Cardiac muscle cell (in vitro differentiated cells and primary cell): ENCODE measurements around the gene FTO. TPM values are rescaled to one million over a fixed set of nuclear protein-coding genes. Genes with fewer than 3 reads are reported as not detected.

Source experiments
- DNase-seq, 2 donors: peaks; one replicate each; pipeline versions ENCODE4 v3.0.0 to v3.0.0-alpha.2; 2010 to 2017; ENCODE audit warnings: low read depth in 1 of 2, low spot score in 1 of 2
- H3K27ac ChIP-seq: fragments of 200-600 bp; sonication (generic); 2 replicates; pipeline ENCODE4 v1.5.1; 2016
- H3K27me3 ChIP-seq: fragments of 200-600 bp; sonication (generic); 2 replicates; pipeline ENCODE4 v1.6.0; 2016; ENCODE audit warnings: control low read depth
- H3K36me3 ChIP-seq: fragments of 200-600 bp; sonication (generic); 2 replicates; pipeline ENCODE4 v1.5.1; 2016; ENCODE audit warnings: control low read depth
- H3K4me1 ChIP-seq: fragments of 200-600 bp; sonication (generic); 2 replicates; pipeline ENCODE4 v1.8.1; 2017; ENCODE audit warnings: low read depth, mild to moderate bottlenecking, mixed run types
- H3K4me3 ChIP-seq: fragments of 200-600 bp; sonication (generic); 2 replicates; pipeline ENCODE4 v1.5.1; 2016; ENCODE audit warnings: mild to moderate bottlenecking
- H3K9me3 ChIP-seq: fragments of 200-600 bp; sonication (generic); 2 replicates; pipeline ENCODE4 v1.5.1; 2017; ENCODE audit warnings: low read depth, mild to moderate bottlenecking, control low read depth
- polyA plus RNA-seq: library from polyadenylated mRNA; unstranded; fragments of >200 nt; fragmentation: Nextera tagmentation; extraction: Ambion mirVana; gene quantifications from 2 replicates; pipeline ENCODE4 v1.2.1, GENCODE V29; 2016
- total RNA-seq: library from RNA; depleted of rRNA; stranded (reverse); fragments of >200 nt; gene quantifications from 2 replicates; pipeline ENCODE4 v1.2.3, GENCODE V29; 2016
- TF ChIP-seq, protein P1 (sequence below): IDR thresholded peaks from 2 replicates; pipeline ENCODE4 v1.5.1; 2012; ENCODE audit warnings: low read depth, mild to moderate bottlenecking, low read length

Gene FTO
- total and polyA plus RNA-seq, 2 experiments from 2014 or later: 77.7 to 93.8 TPM

DNA sequence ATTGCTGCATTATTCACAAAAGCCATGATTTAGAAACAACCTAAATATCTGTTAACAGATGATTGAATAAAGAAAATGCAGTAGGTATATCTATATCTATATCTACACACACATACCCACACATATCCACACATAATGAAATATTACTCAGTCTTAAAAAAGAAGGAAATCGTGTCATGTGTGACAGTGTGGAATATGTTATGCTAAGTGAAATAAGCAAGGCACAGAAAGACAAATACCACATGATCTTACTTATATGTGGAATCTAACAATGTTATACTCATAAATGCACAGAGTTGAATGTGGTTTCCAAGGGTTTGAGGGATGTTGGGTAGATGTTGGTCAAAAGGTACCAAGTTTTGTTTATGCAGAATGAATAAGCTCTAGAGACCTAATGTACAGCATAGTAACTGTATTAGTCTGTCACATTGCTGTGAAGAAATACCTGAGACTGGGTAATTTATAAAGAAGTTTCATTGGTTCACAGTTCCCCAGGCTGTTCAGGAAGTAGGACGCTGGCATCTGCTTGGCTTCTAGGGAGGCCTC is 156.1 kb downstream of the FTO start:
- H3K36me3 ChIP-seq: no peaks in the 10 kb centered on the region
- H3K4me1 ChIP-seq: no peaks in the 10 kb centered on the region
- no peaks in the 10 kb centered on the region for H3K27me3 ChIP-seq
- H3K27ac ChIP-seq: no peak overlapping the region
- TF ChIP-seq, protein P1, sequence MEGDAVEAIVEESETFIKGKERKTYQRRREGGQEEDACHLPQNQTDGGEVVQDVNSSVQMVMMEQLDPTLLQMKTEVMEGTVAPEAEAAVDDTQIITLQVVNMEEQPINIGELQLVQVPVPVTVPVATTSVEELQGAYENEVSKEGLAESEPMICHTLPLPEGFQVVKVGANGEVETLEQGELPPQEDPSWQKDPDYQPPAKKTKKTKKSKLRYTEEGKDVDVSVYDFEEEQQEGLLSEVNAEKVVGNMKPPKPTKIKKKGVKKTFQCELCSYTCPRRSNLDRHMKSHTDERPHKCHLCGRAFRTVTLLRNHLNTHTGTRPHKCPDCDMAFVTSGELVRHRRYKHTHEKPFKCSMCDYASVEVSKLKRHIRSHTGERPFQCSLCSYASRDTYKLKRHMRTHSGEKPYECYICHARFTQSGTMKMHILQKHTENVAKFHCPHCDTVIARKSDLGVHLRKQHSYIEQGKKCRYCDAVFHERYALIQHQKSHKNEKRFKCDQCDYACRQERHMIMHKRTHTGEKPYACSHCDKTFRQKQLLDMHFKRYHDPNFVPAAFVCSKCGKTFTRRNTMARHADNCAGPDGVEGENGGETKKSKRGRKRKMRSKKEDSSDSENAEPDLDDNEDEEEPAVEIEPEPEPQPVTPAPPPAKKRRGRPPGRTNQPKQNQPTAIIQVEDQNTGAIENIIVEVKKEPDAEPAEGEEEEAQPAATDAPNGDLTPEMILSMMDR: no peak
- no peak overlapping the region for H3K4me3 ChIP-seq
- no peaks in the 10 kb centered on the region for H3K9me3 ChIP-seq
- no peak for DNase-seq

DNA sequence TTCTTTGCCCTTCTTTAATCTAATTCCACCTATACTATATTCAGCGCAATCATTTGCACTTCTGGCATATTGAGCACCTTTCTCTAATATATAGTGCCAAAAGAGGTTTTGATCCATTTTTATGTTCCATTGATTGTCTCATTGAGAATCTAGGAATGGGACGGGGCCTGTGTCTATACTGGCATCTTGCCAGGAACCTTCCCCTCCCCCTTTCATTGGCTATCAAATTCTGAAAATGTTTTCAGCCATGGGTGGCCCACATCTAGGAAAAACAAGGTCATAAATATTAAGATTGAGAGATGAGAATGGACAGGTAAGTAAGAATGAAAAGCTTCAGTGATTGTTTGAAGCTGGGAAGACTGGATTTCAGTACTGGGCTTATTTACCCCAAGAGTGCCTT is 159.9 kb downstream of the FTO start:
- no peak for DNase-seq
- H3K4me3 ChIP-seq: no peak overlapping the region
- H3K27ac ChIP-seq: no peak overlapping the region
- no peaks in the 10 kb centered on the region for H3K27me3 ChIP-seq
- peaks cover 6% of the 10 kb centered on the region for H3K4me1 ChIP-seq
- no peaks in the 10 kb centered on the region for H3K36me3 ChIP-seq
- TF ChIP-seq, protein P1: no peak
- H3K9me3 ChIP-seq: no peaks in the 10 kb centered on the region

DNA sequence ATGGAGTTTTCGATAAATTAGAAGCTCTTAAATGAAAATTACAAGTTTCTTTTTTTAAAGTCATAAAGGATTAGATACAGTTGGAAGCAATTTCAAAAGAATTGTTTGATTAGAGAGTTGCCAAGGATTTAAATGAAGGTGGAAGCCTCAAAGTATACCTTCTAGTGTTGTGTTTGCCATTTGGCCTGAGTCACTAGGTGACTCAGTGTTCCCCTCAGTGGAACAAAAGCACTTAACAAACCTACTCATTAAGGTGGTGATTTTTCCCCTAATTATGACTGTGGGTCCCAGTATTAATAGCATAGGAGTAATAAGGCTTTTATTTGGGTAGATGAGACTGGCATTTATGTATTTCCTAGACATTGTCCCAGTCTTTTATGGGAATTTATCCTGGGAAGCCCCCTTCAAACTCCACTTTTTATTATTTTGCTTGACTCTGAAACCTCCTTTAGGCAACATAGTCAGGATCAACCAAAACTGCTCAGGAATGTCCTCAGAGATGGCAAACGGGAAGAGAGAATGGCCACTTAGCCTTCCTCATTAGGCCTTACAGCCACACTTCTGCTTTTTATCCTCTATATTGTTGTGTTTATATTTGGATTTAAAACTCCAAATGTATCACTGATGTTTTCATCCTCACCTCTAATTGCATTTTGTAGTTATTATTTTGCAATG is 161.0 kb downstream of the FTO start:
- peaks cover 6% of the 10 kb centered on the region for H3K4me1 ChIP-seq
- peak in 1 of 2 donors; percentile 11 for DNase-seq
- H3K27ac ChIP-seq: peak overlapping the region; percentile 2
- H3K9me3 ChIP-seq: no peaks in the 10 kb centered on the region
- H3K36me3 ChIP-seq: no peaks in the 10 kb centered on the region
- TF ChIP-seq, protein P1: no peak
- H3K4me3 ChIP-seq: no peak overlapping the region
- H3K27me3 ChIP-seq: no peaks in the 10 kb centered on the region

DNA sequence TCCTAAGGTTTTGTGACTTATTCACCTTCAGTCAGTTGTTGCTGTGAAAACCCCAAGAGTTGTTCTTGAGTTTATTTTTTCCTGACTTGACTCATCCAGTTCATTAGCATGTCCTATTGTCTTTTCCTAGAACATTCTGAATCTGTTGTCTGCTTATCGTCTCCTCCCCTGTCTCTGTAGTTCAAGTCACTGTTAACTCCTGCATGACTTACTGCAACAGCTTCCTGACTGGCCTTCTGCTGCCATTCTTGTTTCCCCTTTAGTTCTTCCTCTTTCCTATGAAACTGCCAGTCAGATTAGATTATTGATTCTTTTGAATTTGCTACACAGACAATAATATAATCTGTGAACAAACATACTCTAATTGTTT is 161.5 kb downstream of the FTO start:
- TF ChIP-seq, protein P1: no peak
- peak in 1 of 2 donors; percentile 66 for DNase-seq
- Histone ChIP-seq H3K27me3 (no peaks in the 10 kb centered on the region), H3K4me1 (peaks cover 6% of the 10 kb centered on the region), H3K36me3 (no peaks in the 10 kb centered on the region), H3K4me3 (no peak overlapping the region), H3K27ac (peak overlapping the region; percentile 2), H3K9me3 (no peaks in the 10 kb centered on the region)

DNA sequence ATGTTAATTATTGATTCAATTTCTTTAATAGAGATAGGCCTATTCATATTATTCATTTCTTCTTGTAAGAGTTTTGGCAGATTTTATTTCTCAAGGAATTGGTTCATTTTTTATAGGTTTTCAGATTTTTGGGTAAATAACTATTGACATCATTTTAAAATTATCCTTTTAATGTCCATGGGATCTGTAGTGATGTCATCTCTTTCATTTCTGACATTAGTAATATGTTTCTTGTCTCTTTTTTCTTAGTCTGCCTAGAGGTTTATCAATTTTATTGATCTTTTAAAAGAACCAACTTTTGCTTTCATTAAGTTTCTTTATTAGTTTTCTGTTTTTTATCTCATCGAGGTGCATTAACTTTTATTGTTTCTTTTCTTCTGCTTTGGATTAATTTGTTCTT is 162.6 kb downstream of the FTO start:
- H3K27me3 ChIP-seq: no peaks in the 10 kb centered on the region
- H3K4me3 ChIP-seq: no peak overlapping the region
- H3K27ac ChIP-seq: no peak overlapping the region
- TF ChIP-seq, protein P1: no peak
- DNase-seq: no peak
- H3K9me3 ChIP-seq: no peaks in the 10 kb centered on the region
- peaks cover 6% of the 10 kb centered on the region for H3K4me1 ChIP-seq
- H3K36me3 ChIP-seq: no peaks in the 10 kb centered on the region
